Stimulated activated naive CD8-positive, alpha-beta T cell treated with anti-CD3 and anti-CD28 coated beads, Interleukin-15, Interleukin-2, amounts not matched to agents 100 U/mL and 50 U/mL, for 24 hours (primary cell): ENCODE results near the gene STAG3.
"Not testable (repeated sequence)": the region's sequence is repeated elsewhere in the genome, so short reads cannot be mapped to it uniquely, and the experiment has no call there.

ENCODE experiments used
- ATAC-seq: fragments of 150-1000 bp; cut with Tn5 transposase; one replicate; pipeline ENCODE4 v1.10.0; 2021
- DNase-seq: peaks from one replicate; pipeline ENCODE4 v3.0.0; 2021

The STAG3 gene

GRCh38 chr7:100177045-100178001 is at the start of gene STAG3, which contains the start of gene GPC2:
TSS of gene STAG3 (plus strand) at chr7:100177918. CDS start at chr7:100180557, 2,639 bp downstream.
TSS of gene GPC2 (minus strand) at chr7:100177381. CDS start at chr7:100177199, 182 bp downstream.
- peak; percentile 89 for ATAC-seq
- DNase-seq, result peak; percentile 98

DNA sequence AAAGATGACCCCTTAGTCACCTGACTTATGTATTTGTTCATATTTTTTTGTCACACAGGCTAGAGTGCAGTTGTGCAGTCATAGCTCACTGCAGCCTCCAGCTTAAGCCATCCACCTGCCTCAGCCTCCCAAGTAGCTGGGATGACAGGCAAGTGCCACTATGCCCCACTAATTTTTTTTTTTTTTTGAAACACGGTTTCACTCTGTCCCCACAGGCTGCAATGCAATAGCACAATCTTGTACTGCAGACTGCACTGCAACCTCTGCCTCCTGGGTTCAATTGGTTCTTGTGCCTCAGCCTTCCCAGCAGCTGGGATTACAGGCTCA is 49.1 kb upstream of the STAG3 start:
- ATAC-seq, result no peak
- DNase-seq, result no peak

DNA sequence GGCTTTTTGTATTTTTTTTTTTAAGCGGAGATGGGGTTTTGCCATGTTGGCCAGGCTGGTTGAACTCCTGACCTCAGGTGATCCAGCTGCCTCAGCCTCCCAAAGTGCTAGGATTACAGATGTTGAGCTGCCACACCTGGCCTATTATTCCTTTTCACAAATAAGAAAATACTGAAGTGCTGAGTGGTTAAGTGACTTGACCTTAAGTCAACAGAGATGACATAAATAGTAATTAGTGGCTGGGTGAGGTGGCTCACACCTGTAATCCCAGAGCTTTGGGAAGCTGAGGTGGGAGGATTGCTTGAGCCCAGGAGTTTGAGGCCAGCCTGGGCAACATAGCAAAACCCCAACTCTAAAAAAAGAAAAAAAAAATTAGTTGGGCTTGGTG is 47.5 kb upstream of the STAG3 start:
- not testable (repeated sequence) for DNase-seq, ATAC-seq

DNA sequence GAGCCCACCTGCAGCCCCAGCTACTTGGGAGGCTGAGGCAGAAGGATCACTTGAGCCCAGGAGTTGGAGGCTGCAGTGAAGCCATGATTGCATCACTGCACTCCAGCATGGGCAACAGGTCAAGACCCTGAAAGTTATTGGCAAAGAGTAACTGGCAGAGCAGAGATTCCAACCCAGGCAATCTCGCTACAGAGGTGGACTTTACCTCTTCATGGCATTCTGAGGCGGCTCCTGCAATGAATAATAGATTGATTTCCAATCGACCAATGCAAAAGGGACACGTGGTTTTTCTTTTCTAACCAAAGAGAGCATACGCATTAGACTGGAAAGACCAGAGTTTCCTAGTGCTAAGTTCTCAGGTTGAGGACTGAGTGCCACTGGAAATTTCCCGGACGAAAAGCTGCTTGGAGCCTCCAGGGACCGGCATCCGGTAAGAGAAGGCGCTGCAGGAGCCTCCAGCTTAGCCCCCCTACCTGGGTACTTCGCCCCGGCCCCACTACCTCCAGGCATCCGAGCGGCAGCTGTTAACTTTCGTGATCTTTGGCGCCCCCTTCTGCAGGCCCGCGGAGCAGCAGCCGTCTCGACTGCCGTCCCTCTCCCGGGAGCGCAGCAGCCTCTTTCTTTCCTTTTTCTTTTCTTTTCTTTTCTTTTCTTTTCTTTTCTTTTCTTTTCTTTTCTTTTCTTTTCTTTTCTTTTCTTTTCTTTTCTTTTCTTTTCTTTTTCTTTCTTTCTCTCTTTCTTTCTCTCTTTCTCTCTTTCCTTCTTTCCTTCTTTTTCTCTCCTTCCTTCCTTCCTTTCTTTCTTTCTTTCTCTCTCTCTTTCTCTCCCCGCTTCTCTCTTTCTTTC is 46.9 kb upstream of the STAG3 start:
- no peak for ATAC-seq
- peak; percentile 91 for DNase-seq

DNA sequence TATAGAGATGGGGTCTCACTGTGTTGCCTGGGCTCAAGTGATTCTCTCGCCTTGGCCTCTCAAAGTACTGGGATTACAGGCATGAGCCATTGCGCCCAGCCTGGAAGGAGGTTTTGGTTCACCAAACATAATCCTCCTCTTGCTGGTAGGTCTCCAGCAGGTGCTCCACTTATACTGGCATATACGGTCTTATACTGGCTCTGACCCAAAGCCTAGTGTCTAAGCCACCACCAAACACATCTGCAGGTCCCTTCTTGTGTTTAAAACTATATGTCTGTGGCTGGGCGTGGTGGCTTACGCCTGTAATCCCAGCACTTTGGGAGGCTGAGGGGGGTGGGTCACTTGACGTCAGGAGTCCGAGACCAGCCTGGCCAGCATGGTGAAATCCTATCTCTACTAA is 45.6 kb upstream of the STAG3 start:
- ATAC-seq (no peak), DNase-seq (no peak)

- ATAC-seq (peak; percentile 84), DNase-seq (peak; percentile 72)
These were observed 45.0 kb upstream of the STAG3 start for GRCh38 chr7:100132697-100133151.

GRCh38 chr7:100137851-100138760 is 39.6 kb upstream of the STAG3 start:
- ATAC-seq, result no peak
- DNase-seq, result no peak

- ATAC-seq (no peak), DNase-seq (no peak)
These were observed 36.2 kb upstream of the STAG3 start for GRCh38 chr7:100141555-100141949.

GRCh38 chr7:100142461-100142860 is 35.3 kb upstream of the STAG3 start:
- no peak for DNase-seq
- ATAC-seq, result no peak

GRCh38 chr7:100146350-100146749 is 31.4 kb upstream of the STAG3 start:
- not testable (repeated sequence) for ATAC-seq, DNase-seq

DNA sequence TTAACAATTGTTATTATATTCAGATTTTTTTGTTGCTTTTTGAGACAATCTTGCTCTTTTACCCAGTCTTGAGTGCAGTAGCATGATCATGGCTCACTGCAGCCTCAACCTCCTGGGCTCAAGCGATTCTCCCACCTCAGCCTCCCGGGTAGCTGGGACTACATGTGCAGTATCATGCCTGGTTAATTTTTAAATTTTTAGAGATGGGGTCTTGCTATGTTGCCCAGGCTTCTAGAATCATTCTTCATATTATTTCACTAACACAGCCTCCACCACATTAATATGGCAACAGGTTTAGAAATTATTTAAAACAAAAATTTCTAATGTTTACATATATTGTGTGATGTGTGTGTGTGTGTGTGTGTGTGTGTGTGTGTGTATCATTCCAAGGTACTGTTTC is 30.4 kb upstream of the STAG3 start:
- ATAC-seq, result no peak

GRCh38 chr7:100148225-100148558 is 29.5 kb upstream of the STAG3 start:
- DNase-seq (no peak), ATAC-seq (no peak)

More for the DNA sequence above, 30.4 kb upstream of the STAG3 start:
- DNase-seq, result no peak

DNA sequence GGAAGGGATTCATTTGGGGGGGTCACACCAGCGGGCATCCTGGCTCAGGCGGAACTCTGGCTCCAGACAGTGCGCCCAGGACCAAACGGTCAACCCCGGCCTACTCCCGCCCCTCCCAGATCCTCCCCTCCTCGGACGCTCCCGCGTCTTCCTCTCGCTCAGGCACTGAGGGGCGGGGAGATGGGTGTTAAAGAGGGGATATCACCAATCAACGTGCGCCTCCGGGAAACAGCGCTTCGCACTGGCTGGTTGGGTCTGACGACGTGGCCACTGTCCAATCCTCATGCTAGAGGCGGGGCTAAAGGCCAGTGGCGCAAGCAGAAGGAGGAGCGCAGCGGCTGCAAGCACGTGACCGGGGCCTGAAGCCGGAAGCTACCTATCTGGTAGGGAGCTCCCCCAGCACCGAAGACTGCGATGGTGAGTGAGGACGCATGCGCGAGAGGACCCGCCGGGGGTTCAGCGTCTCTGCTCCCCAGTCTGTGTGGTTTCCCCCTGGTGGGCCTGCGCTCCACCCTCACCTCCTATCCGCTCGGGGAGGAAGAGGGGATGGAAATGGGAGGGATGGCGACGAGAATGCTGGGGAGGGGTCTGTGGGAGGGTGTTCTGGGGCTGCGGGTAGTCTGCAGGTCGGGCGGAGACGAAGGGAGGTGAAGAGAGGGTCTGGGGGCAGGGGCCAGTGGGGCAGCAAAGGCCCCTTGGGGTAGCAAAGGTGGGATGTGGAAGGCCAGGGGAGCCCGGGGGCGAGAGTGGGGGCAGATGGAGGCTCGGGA is 29.0 kb upstream of the STAG3 start, which contains the start of gene LAMTOR4:
TSS of gene LAMTOR4 (plus strand) at position 360 of the 770 bp plus-strand sequence. CDS start at position 415, 55 bp downstream.
- peak; percentile 98 for ATAC-seq

DNA sequence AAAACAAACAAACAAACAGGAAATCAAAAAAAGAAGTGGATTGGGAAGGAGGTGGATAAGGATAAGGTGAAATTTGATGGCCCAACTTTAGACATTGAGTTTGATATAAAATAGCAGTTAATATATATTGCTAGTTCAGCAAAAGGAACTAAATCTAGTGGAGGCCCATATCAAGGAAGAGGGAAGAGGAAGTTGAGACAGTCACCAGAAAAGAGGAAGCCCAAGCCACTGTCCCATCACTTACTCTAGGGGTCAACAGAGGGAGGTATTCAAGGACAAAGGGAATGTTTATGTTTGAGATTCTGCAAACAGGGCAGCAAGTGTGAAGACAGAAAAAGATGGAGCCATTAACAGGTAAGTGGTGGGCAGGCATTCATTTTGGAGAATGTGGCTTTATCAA is 25.3 kb upstream of the STAG3 start:
- no peak for ATAC-seq
- DNase-seq, result no peak

More for the DNA sequence above, 29.0 kb upstream of the STAG3 start, which contains the start of gene LAMTOR4:
- peak; percentile 98 for DNase-seq

DNA sequence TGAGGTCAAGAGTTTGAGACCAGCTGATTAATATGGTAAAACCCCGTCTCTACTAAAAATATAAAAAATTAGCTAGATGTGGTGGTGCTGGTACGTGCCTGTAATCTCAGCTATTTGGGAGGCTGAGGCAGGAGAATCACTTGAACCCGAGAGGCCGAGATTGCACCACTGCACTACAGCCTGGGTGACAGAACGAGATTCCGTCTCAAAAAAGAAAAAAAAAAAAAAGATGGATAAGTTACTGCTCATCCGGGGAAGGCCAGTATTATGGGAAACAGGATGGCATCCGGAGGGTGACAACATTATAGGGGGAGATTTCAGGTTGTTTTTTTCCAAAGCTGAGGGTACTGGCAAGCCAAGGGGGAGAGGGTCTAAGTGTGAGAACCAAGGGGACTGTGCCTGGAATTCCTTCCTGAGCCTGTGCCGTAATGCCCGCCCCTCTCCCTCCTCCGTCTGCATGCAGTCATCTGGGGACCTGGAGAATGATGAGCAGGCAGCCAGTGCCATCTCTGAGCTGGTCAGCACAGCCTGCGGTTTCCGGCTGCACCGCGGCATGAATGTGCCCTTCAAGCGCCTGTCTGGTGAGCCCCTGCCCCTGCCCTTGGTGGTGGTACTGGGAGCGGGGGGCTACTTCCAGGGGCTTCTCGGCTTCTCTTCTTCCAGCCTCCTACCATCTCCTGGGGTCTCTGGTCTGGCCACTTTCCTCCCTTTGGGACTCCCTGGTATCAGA is 24.6 kb upstream of the STAG3 start:
- no peak for DNase-seq
- no peak for ATAC-seq

DNA sequence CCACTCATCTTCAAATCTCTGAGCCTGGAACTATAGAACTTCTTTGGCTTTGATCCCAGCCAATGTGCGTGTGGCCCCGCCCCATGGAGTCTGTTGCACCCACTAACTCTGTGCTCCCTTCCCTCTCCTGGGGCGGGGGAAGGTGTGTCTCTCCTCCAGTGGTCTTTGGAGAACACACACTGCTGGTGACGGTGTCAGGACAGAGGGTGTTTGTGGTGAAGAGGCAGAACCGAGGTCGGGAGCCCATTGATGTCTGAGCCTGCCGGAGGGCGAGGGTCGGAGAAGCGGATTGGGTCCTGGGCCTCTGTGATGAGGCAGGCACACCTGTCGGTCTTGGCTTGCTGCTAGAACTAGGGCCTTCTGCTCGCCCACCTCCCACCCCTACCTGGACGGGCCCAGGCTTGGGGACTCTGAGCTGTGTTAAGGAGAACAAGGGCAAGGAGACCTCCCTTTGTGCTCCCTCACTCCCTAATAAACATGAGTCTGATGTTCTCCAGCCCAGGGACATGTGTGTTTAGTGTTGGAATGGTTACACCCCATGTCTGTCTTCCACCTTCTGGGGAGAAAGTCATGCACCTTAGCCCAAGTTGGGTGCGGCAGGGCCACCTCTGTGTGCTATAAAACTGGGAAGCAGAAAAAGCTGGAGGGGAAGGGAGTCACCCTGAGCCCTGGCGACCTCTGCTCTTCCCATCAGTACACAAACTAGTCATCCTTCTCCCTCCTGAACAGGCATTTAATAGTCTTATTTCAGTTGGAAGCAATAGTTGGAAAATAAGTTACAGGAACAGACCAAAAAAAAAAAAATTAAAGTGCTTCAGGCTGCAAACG is 23.8 kb upstream of the STAG3 start:
- DNase-seq, result no peak
- ATAC-seq, result no peak

DNA sequence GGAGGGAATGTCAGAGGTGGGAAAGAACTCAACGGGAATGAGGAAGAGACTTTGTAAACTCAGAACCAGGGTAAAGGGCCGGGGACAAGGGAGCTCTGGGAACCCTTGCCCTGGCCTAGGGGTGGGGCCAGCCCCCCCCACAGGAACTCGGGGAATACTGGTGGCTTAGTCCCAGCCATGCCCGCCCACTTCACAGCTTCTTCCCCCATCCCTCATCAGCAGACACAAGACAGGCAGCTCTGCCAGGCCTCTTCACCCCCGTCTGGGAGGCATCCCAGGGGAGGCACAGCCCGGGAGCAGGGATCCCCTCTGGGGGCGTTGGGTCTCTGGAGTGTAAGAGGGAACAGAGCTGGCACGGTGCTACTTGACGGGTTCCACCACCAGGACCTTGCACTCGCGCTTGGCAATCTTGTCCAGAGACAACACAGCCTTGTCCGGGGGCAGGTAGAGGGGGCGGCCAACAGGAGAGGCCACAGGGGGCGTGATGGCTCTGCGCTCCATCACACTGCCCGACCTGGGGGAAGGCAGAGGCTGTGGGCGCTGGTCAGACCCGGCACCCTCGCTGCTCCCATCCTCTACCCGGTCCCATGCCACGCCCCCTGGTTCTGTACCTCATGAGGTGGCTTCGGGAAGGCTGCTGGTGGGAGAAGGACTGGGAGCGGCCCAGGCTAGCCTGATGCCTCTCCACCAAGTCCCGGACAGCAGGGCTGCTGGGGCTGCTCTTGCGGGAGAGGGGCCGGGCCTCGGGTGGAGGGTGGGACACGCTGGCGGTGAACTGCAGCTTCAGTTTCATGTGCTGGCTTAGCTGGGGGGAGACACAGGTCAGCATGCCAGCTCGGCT is 22.8 kb upstream of the STAG3 start:
- ATAC-seq (no peak), DNase-seq (no peak)
